HEK293 (cell line): ENCODE data around the gene ASPDH.
A peak's percentile ranks its signal among the peaks of the same experiment; 100 is the strongest.

Experiments used
- BCL11A ChIP-seq: fragments of 450-650 bp; formaldehyde crosslinking; IDR thresholded peaks from 2 replicates; pipeline ENCODE4 v1.5.1; 2016; ENCODE audit warnings: low read depth, missing biosample characterization, missing genetic modification characterization
- FEZF1 ChIP-seq: fragments of 450-650 bp; formaldehyde crosslinking; IDR thresholded peaks from 2 replicates; pipeline ENCODE4 v1.5.1; 2016; ENCODE audit warnings: missing biosample characterization, missing genetic modification characterization
- GLIS1 ChIP-seq: fragments of 450-650 bp; formaldehyde crosslinking; IDR thresholded peaks from 2 replicates; pipeline ENCODE4 v1.5.1; 2016; ENCODE audit warnings: missing biosample characterization, missing genetic modification characterization
- GLIS2 ChIP-seq: fragments of 450-650 bp; formaldehyde crosslinking; IDR thresholded peaks from 2 replicates; pipeline ENCODE4 v1.5.1; 2016; ENCODE audit warnings: missing biosample characterization, missing genetic modification characterization
- HOXC10 ChIP-seq: sonication (generic); formaldehyde crosslinking; IDR thresholded peaks from 2 replicates; pipeline ENCODE4 v1.8.1; 2023; ENCODE audit warnings: mild to moderate bottlenecking, missing genetic modification reagents
- IKZF3 ChIP-seq: fragments of 450-650 bp; IDR thresholded peaks from 2 replicates; pipeline ENCODE4 v1.5.0; 2018; ENCODE audit warnings: missing biosample characterization, mild to moderate bottlenecking, missing genetic modification characterization, moderate library complexity
- KLF1 ChIP-seq: fragments of 450-650 bp; formaldehyde crosslinking; IDR thresholded peaks from 2 replicates; pipeline ENCODE4 v1.5.1; 2016; ENCODE audit warnings: missing biosample characterization, missing genetic modification characterization
- KLF8 ChIP-seq: fragments of 450-650 bp; formaldehyde crosslinking; IDR thresholded peaks from 2 replicates; pipeline ENCODE4 v1.5.1; 2016; ENCODE audit warnings: missing biosample characterization, missing genetic modification characterization
- REPIN1 ChIP-seq: fragments of 450-650 bp; formaldehyde crosslinking; IDR thresholded peaks from 2 replicates; pipeline ENCODE4 v1.5.1; 2017; ENCODE audit warnings: missing biosample characterization, missing genetic modification characterization, low read depth
- SP2 ChIP-seq: fragments of 450-650 bp; formaldehyde crosslinking; IDR thresholded peaks from 2 replicates; pipeline ENCODE4 v1.5.1; 2016; ENCODE audit warnings: missing biosample characterization, missing genetic modification characterization
- WT1 ChIP-seq: fragments of 450-650 bp; formaldehyde crosslinking; IDR thresholded peaks from 2 replicates; pipeline ENCODE4 v1.5.1; 2016; ENCODE audit warnings: missing biosample characterization, missing genetic modification characterization
- YY1 ChIP-seq: fragments of 450-650 bp; formaldehyde crosslinking; IDR thresholded peaks from 2 replicates; pipeline ENCODE4 v1.5.1; 2018; ENCODE audit warnings: missing biosample characterization, missing genetic modification characterization
- ZBTB1 ChIP-seq: fragments of 450-650 bp; formaldehyde crosslinking; IDR thresholded peaks from 2 replicates; pipeline ENCODE4 v1.5.1; 2016; ENCODE audit warnings: missing biosample characterization, missing genetic modification characterization
- ZBTB48 ChIP-seq: fragments of 450-650 bp; formaldehyde crosslinking; IDR thresholded peaks from 2 replicates; pipeline ENCODE4 v1.5.1; 2016; ENCODE audit warnings: missing biosample characterization, missing genetic modification characterization
- ZIC2 ChIP-seq: fragments of 450-650 bp; formaldehyde crosslinking; IDR thresholded peaks from 2 replicates; pipeline ENCODE4 v1.5.1; 2016; ENCODE audit warnings: missing biosample characterization, missing genetic modification characterization
- ZNF169 ChIP-seq: fragments of 450-650 bp; formaldehyde crosslinking; IDR thresholded peaks from 2 replicates; pipeline ENCODE4 v1.5.1; 2016; ENCODE audit warnings: missing biosample characterization, missing genetic modification characterization
- ZNF239 ChIP-seq: fragments of 450-650 bp; formaldehyde crosslinking; IDR thresholded peaks from 2 replicates; pipeline ENCODE4 v1.5.1; 2016; ENCODE audit warnings: missing biosample characterization, missing genetic modification characterization
- ZNF335 ChIP-seq: fragments of 450-650 bp; formaldehyde crosslinking; conservative IDR thresholded peaks from 2 replicates; pipeline ENCODE4 v1.5.1; 2016; ENCODE audit warnings: missing biosample characterization, missing genetic modification characterization
- ZNF341 ChIP-seq: fragments of 450-650 bp; formaldehyde crosslinking; IDR thresholded peaks from 2 replicates; pipeline ENCODE4; 2016; ENCODE audit warnings: low read depth, missing biosample characterization, missing genetic modification characterization
- ZNF501 ChIP-seq: fragments of 450-650 bp; formaldehyde crosslinking; IDR thresholded peaks from 2 replicates; pipeline ENCODE4 v1.5.1; 2016; ENCODE audit warnings: missing biosample characterization, missing genetic modification characterization
- ZNF514 ChIP-seq: fragments of 450-650 bp; formaldehyde crosslinking; IDR thresholded peaks from 2 replicates; pipeline ENCODE4 v1.5.1; 2016; ENCODE audit warnings: missing biosample characterization, missing genetic modification characterization
- ZNF521 ChIP-seq: fragments of 450-650 bp; formaldehyde crosslinking; IDR thresholded peaks from 2 replicates; pipeline ENCODE4 v1.5.1; 2017; ENCODE audit warnings: missing biosample characterization, mild to moderate bottlenecking, missing genetic modification characterization
- ZNF560 ChIP-seq: fragments of 450-650 bp; formaldehyde crosslinking; IDR thresholded peaks from 2 replicates; pipeline ENCODE4 v1.5.1; 2017; ENCODE audit warnings: missing biosample characterization, missing genetic modification characterization, borderline replicate concordance
- ZNF600 ChIP-seq: fragments of 450-650 bp; formaldehyde crosslinking; IDR thresholded peaks from 2 replicates; pipeline ENCODE4 v1.5.1; 2016; ENCODE audit warnings: missing biosample characterization, missing genetic modification characterization
- ZNF624 ChIP-seq: fragments of 450-650 bp; formaldehyde crosslinking; IDR thresholded peaks from 2 replicates; pipeline ENCODE4 v1.5.1; 2017; ENCODE audit warnings: missing biosample characterization, missing genetic modification characterization
- ZNF660 ChIP-seq: fragments of 450-650 bp; IDR thresholded peaks from 2 replicates; pipeline ENCODE4 v1.5.1; 2018; ENCODE audit warnings: missing biosample characterization, mild to moderate bottlenecking, missing genetic modification characterization
- ZNF677 ChIP-seq: fragments of 450-650 bp; IDR thresholded peaks from 2 replicates; pipeline ENCODE4 v1.5.0; 2018; ENCODE audit warnings: missing biosample characterization, mild to moderate bottlenecking, missing genetic modification characterization, moderate library complexity
- ZNF792 ChIP-seq: fragments of 450-650 bp; formaldehyde crosslinking; IDR thresholded peaks from 2 replicates; pipeline ENCODE4 v1.5.1; 2016; ENCODE audit warnings: missing biosample characterization, missing genetic modification characterization
- ZSCAN30 ChIP-seq: fragments of 450-650 bp; IDR thresholded peaks from 2 replicates; pipeline ENCODE4 v1.5.1; 2018; ENCODE audit warnings: missing biosample characterization, mild to moderate bottlenecking, missing genetic modification characterization, moderate library complexity
- TF ChIP-seq, protein P1 (sequence below): fragments of 450-650 bp; formaldehyde crosslinking; IDR thresholded peaks from 2 replicates; pipeline ENCODE4 v1.5.1; 2016; ENCODE audit warnings: missing biosample characterization, missing genetic modification characterization
- TF ChIP-seq, protein P2 (sequence below): fragments of 450-650 bp; formaldehyde crosslinking; IDR thresholded peaks from 2 replicates; pipeline ENCODE4 v1.5.1; 2016; ENCODE audit warnings: missing biosample characterization, missing genetic modification characterization
- TF ChIP-seq, protein P3 (sequence below): fragments of 450-650 bp; formaldehyde crosslinking; IDR thresholded peaks from 2 replicates; pipeline ENCODE4 v1.5.1; 2016; ENCODE audit warnings: missing biosample characterization, missing genetic modification characterization
- TF ChIP-seq, protein P4 (sequence below): fragments of 450-650 bp; formaldehyde crosslinking; IDR thresholded peaks from 2 replicates; pipeline ENCODE4 v1.5.1; 2016; ENCODE audit warnings: missing biosample characterization, missing genetic modification characterization, borderline replicate concordance
- TF ChIP-seq, protein P5 (sequence below): fragments of 450-650 bp; formaldehyde crosslinking; IDR thresholded peaks from 2 replicates; pipeline ENCODE4 v1.5.1; 2016; ENCODE audit warnings: missing biosample characterization, missing genetic modification characterization

The ASPDH gene

DNA sequence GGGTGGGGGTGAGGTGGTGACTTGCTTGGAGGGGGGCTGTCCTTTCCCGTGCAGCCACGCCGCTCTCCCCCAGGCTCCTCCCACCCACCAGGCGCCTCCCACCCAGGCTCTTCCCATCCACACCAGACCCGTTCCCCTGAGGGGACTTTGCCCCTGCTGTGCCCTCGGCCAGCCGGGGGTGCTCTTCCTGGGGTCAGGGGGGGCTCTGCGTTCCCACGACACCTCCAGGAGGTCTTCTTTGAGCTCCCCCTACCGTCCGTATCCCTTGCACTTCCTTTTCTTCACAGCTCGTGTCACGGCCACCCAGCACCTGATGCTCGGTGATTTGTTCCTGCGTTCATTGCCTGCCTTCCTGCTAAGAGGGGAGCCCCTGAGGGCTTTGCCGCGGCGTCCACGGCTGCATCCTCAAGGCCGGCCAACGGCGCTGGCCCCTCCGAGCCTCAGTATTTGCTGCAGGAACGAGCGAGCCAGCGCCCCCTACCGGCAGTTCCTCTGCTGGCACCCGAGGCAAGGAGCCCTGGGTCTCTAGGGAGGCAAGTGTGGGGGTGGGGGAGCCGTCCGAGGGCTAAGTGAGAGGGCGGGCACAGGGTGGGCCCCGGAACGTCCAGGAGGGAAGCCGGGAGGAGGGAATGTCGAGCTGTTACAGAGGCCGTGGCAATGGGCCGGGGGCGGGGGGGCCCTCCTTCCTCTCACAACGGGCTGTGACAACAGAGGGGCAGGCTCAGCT, 42.7 kb upstream of the ASPDH start (continued):
- TF ChIP-seq ZNF521 (tag by site-specific recombination) = no peak
- no peak for TF ChIP-seq FEZF1
- peak; percentile 61; the same call in 1 of the 2 replicates for TF ChIP-seq ZSCAN30 (tag by site-specific recombination)
- TF ChIP-seq, protein P1, sequence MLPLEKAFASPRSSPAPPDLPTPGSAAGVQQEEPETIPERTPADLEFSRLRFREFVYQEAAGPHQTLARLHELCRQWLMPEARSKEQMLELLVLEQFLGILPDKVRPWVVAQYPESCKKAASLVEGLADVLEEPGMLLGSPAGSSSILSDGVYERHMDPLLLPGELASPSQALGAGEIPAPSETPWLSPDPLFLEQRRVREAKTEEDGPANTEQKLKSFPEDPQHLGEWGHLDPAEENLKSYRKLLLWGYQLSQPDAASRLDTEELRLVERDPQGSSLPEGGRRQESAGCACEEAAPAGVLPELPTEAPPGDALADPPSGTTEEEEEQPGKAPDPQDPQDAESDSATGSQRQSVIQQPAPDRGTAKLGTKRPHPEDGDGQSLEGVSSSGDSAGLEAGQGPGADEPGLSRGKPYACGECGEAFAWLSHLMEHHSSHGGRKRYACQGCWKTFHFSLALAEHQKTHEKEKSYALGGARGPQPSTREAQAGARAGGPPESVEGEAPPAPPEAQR (tag by site-specific recombination) = no peak
- no peak for TF ChIP-seq YY1 (tag by site-specific recombination)
- peak; percentile 42; the same call in 1 of the 2 replicates for TF ChIP-seq ZBTB48 (tag by site-specific recombination)
- TF ChIP-seq, protein P2, sequence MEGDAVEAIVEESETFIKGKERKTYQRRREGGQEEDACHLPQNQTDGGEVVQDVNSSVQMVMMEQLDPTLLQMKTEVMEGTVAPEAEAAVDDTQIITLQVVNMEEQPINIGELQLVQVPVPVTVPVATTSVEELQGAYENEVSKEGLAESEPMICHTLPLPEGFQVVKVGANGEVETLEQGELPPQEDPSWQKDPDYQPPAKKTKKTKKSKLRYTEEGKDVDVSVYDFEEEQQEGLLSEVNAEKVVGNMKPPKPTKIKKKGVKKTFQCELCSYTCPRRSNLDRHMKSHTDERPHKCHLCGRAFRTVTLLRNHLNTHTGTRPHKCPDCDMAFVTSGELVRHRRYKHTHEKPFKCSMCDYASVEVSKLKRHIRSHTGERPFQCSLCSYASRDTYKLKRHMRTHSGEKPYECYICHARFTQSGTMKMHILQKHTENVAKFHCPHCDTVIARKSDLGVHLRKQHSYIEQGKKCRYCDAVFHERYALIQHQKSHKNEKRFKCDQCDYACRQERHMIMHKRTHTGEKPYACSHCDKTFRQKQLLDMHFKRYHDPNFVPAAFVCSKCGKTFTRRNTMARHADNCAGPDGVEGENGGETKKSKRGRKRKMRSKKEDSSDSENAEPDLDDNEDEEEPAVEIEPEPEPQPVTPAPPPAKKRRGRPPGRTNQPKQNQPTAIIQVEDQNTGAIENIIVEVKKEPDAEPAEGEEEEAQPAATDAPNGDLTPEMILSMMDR (tag by site-specific recombination) = peak; percentile 98
- no peak for TF ChIP-seq ZNF624 (tag by site-specific recombination)
- TF ChIP-seq GLIS2 (tag by site-specific recombination) = peak; percentile 74
- peak; percentile 80 for TF ChIP-seq KLF1 (tag by site-specific recombination)
- TF ChIP-seq ZNF600 (tag by site-specific recombination) = 0 out of 2 replicates have a peak, but pooled peaks have one; percentile 1
- TF ChIP-seq, protein P3, sequence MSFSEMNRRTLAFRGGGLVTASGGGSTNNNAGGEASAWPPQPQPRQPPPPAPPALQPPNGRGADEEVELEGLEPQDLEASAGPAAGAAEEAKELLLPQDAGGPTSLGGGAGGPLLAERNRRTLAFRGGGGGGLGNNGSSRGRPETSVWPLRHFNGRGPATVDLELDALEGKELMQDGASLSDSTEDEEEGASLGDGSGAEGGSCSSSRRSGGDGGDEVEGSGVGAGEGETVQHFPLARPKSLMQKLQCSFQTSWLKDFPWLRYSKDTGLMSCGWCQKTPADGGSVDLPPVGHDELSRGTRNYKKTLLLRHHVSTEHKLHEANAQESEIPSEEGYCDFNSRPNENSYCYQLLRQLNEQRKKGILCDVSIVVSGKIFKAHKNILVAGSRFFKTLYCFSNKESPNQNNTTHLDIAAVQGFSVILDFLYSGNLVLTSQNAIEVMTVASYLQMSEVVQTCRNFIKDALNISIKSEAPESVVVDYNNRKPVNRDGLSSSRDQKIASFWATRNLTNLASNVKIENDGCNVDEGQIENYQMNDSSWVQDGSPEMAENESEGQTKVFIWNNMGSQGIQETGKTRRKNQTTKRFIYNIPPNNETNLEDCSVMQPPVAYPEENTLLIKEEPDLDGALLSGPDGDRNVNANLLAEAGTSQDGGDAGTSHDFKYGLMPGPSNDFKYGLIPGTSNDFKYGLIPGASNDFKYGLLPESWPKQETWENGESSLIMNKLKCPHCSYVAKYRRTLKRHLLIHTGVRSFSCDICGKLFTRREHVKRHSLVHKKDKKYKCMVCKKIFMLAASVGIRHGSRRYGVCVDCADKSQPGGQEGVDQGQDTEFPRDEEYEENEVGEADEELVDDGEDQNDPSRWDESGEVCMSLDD (tag by site-specific recombination) = peak; percentile 83
- TF ChIP-seq, protein P4, sequence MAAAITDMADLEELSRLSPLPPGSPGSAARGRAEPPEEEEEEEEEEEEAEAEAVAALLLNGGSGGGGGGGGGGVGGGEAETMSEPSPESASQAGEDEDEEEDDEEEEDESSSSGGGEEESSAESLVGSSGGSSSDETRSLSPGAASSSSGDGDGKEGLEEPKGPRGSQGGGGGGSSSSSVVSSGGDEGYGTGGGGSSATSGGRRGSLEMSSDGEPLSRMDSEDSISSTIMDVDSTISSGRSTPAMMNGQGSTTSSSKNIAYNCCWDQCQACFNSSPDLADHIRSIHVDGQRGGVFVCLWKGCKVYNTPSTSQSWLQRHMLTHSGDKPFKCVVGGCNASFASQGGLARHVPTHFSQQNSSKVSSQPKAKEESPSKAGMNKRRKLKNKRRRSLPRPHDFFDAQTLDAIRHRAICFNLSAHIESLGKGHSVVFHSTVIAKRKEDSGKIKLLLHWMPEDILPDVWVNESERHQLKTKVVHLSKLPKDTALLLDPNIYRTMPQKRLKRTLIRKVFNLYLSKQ = no peak
- peak; percentile 88 for TF ChIP-seq ZIC2 (tag by site-specific recombination)
- TF ChIP-seq ZNF677 (tag by site-specific recombination) = no peak
- TF ChIP-seq KLF8 (tag by site-specific recombination) = 0 out of 2 replicates have a peak, but pooled peaks have one; percentile 13
- peak; percentile 88 for TF ChIP-seq ZNF341
- TF ChIP-seq, protein P5, sequence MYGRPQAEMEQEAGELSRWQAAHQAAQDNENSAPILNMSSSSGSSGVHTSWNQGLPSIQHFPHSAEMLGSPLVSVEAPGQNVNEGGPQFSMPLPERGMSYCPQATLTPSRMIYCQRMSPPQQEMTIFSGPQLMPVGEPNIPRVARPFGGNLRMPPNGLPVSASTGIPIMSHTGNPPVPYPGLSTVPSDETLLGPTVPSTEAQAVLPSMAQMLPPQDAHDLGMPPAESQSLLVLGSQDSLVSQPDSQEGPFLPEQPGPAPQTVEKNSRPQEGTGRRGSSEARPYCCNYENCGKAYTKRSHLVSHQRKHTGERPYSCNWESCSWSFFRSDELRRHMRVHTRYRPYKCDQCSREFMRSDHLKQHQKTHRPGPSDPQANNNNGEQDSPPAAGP (tag by site-specific recombination) = peak; percentile 71; the same call in 1 of the 2 replicates
- TF ChIP-seq ZNF335 (tag by site-specific recombination) = peak; percentile 89
- no peak for TF ChIP-seq ZNF169
- no peak for TF ChIP-seq IKZF3
- no peak for TF ChIP-seq ZNF239 (tag by site-specific recombination)
- no peak for TF ChIP-seq WT1 (tag by site-specific recombination)
- peak; percentile 86; the same call in 1 of the 2 replicates for TF ChIP-seq REPIN1
- TF ChIP-seq BCL11A (tag by site-specific recombination) = peak; percentile 61; the same call in 1 of the 2 replicates
- TF ChIP-seq ZNF660 (tag by site-specific recombination) = 0 out of 2 replicates have a peak, but pooled peaks have one; percentile 46
- no peak for TF ChIP-seq ZNF792
- 0 out of 2 replicates have a peak, but pooled peaks have one; percentile 73 for TF ChIP-seq HOXC10 (CRISPR knock-in tag)
- no peak for TF ChIP-seq ZNF560 (tag by site-specific recombination)
- TF ChIP-seq ZNF514 (tag by site-specific recombination) = no peak
- peak; percentile 83 for TF ChIP-seq ZNF501 (tag by site-specific recombination)
- TF ChIP-seq GLIS1 (tag by site-specific recombination) = peak; percentile 85
- TF ChIP-seq SP2 (tag by site-specific recombination) = peak; percentile 63
- TF ChIP-seq ZBTB1 (tag by site-specific recombination) = no peak
